Measurements from ENCODE around the gene CHSY1.
"Not testable (repeated sequence)": the region's sequence is repeated elsewhere in the genome, so short reads cannot be mapped to it uniquely, and the experiment has no call there.

CHSY1 gene

GRCh38 chr15:101251830-101252820, at the start of gene CHSY1:
Gene CHSY1, minus strand, starts transcription at chr15:101252048. Its CDS starts 592 bp downstream, at chr15:101251456.
- DNase-seq: peak; percentile 87

- DNase-seq: no peak
Measured at GRCh38 chr15:101296418-101297405, 44.9 kb upstream of the CHSY1 start.

- no peak for DNase-seq
Measured at GRCh38 chr15:101295607-101296161, 43.8 kb upstream of the CHSY1 start.

GRCh38 chr15:101294731-101295606, 43.1 kb upstream of the CHSY1 start, which contains the start of gene SNRPA1:
Gene SNRPA1, minus strand, starts transcription at chr15:101295248. Its CDS starts 70 bp downstream, at chr15:101295178.
- peak; percentile 96 for DNase-seq

- DNase-seq: no peak
Measured at GRCh38 chr15:101293122-101293521, 41.3 kb upstream of the CHSY1 start.

GRCh38 chr15:101288905-101289513, 37.2 kb upstream of the CHSY1 start:
- DNase-seq: no peak

- DNase-seq: not testable (repeated sequence)
Measured at GRCh38 chr15:101287342-101287741, 35.5 kb upstream of the CHSY1 start.

GRCh38 chr15:101286471-101287114, 34.7 kb upstream of the CHSY1 start:
- no peak for DNase-seq

- no peak for DNase-seq
Measured at GRCh38 chr15:101283931-101284330, 32.1 kb upstream of the CHSY1 start.

- no peak for DNase-seq
Measured at GRCh38 chr15:101280007-101280406, 28.2 kb upstream of the CHSY1 start.

GRCh38 chr15:101277943-101278564, 26.2 kb upstream of the CHSY1 start:
- DNase-seq: no peak

- DNase-seq: peak; percentile 90
Measured at GRCh38 chr15:101277038-101277822, 25.4 kb upstream of the CHSY1 start, which contains the start of gene SELENOS. Gene SELENOS, minus strand, starts transcription at chr15:101277485. Its CDS starts 68 bp downstream, at chr15:101277417.

GRCh38 chr15:101276501-101277037, 24.7 kb upstream of the CHSY1 start:
- peak; percentile 43 for DNase-seq

GRCh38 chr15:101275018-101275417, 23.2 kb upstream of the CHSY1 start:
- no peak for DNase-seq

GRCh38 chr15:101273534-101273933, 21.7 kb upstream of the CHSY1 start:
- no peak for DNase-seq

GRCh38 chr15:101272584-101272983, 20.7 kb upstream of the CHSY1 start:
- DNase-seq: no peak

- DNase-seq: no peak
Measured at GRCh38 chr15:101269479-101270223, 17.8 kb upstream of the CHSY1 start.
